Activated B cell treated with CpG ODN at 0.5 μM for 24 hours (primary cell): Measurements from ENCODE around the gene EEIG2. TPM values are rescaled to one million over a fixed set of nuclear protein-coding genes. Genes with fewer than 3 reads are reported as not detected.

Source experiments
- ATAC-seq: fragments of 200-7000 bp; cut with Tn5 transposase; one replicate; pipeline ENCODE4 v1.10.0; 2021; ENCODE audit warnings: low read depth, mild to moderate bottlenecking, moderate library complexity
- CTCF ChIA-PET: fragments of 350-600 bp; sonication (Branson Sonifier 250); formaldehyde crosslinking; loops from one replicate; lab custom pipeline; 2021; ENCODE audit warnings: antibody characterized with exemption; lab: Charles Lee
- POLR2A ChIA-PET: fragments of 350-600 bp; sonication (Branson Sonifier 250); formaldehyde crosslinking; loops from one replicate; lab custom pipeline; 2021; ENCODE audit warnings: antibody characterized with exemption; lab: Charles Lee
- DNase-seq: peaks from one replicate; pipeline ENCODE4 v3.0.0; 2022
- H3K27ac Mint-ChIP-seq: one replicate; pipeline ENCODE4 v1.8.0; 2020; ENCODE audit warnings: mixed read lengths
- H3K27me3 Mint-ChIP-seq: one replicate; pipeline ENCODE4 v1.8.0; 2021; ENCODE audit warnings: mixed read lengths
- H3K36me3 Mint-ChIP-seq: one replicate; pipeline ENCODE4 v1.8.0; 2021; ENCODE audit warnings: low read depth, mixed read lengths
- H3K4me1 Mint-ChIP-seq: one replicate; pipeline ENCODE4 v1.8.0; 2021; ENCODE audit warnings: mixed read lengths
- H3K4me3 Mint-ChIP-seq: one replicate; pipeline ENCODE4 v1.8.0; 2020; ENCODE audit warnings: mild to moderate bottlenecking, mixed read lengths
- H3K9me3 Mint-ChIP-seq: one replicate; pipeline ENCODE4 v1.8.0; 2020; ENCODE audit warnings: mixed read lengths
- CTCF ChIP-seq: fragments of 200-600 bp; IDR thresholded peaks from one replicate; pipeline ENCODE4 v1.8.0; 2022; ENCODE audit warnings: antibody characterized with exemption, mild to moderate bottlenecking
- intact Hi-C: fragments of 100-400 bp; cut with micrococcal nuclease; formaldehyde crosslinking; loops from one replicate; pipeline ENCODE4 v1.15.1; 2024
- total RNA-seq: library from RNA; stranded (reverse); gene quantifications from 2 replicates; pipeline ENCODE4 v1.2.3, GENCODE V29; 2022

Gene EEIG2
- total RNA-seq, 1 donor from 2014 or later: 7.0 TPM

- POLR2A ChIA-PET: no interaction called here
- peaks cover 9% of the 10 kb centered on the region for H3K9me3 Mint-ChIP-seq
- ATAC-seq (no peak), DNase-seq (no peak)
- TF ChIP-seq CTCF: no peak
- peak overlapping the region; percentile 62 for H3K27ac Mint-ChIP-seq
- peaks cover 29% of the 10 kb centered on the region for H3K4me1 Mint-ChIP-seq
- CTCF ChIA-PET: no interaction called here
- intact Hi-C loops: no loop called here
- H3K36me3 Mint-ChIP-seq: peaks cover 11% of the 10 kb centered on the region
- no peak overlapping the region for H3K4me3 Mint-ChIP-seq
- no peaks in the 10 kb centered on the region for H3K27me3 Mint-ChIP-seq
These were observed 24.0 kb downstream of the EEIG2 start for GRCh38 chr1:108583757-108584427.

- ChIA-PET POLR2A (no interaction called here), CTCF (interaction anchor here (1.5 kb wide), 1 partner anchor 15 kb away, joined by 3 read pairs; no protein-coding TSS in a partner anchor)
- Mint-ChIP-seq H3K27me3 (no peaks in the 10 kb centered on the region), H3K27ac (peak overlapping the region; percentile 33), H3K4me3 (no peak overlapping the region), H3K9me3 (peaks cover 9% of the 10 kb centered on the region), H3K4me1 (peaks cover 34% of the 10 kb centered on the region), H3K36me3 (peaks cover 11% of the 10 kb centered on the region)
- DNase-seq: no peak
- TF ChIP-seq CTCF: no peak
- intact Hi-C loops: no loop called here
- ATAC-seq: no peak
These were observed 24.5 kb downstream of the EEIG2 start for GRCh38 chr1:108584428-108584856.

GRCh38 chr1:108585313-108585712, 25.4 kb downstream of the EEIG2 start:
- Mint-ChIP-seq H3K27ac (no peak overlapping the region), H3K27me3 (no peaks in the 10 kb centered on the region), H3K4me1 (peaks cover 35% of the 10 kb centered on the region), H3K4me3 (no peak overlapping the region), H3K36me3 (peaks cover 7% of the 10 kb centered on the region), H3K9me3 (peaks cover 6% of the 10 kb centered on the region)
- CTCF ChIA-PET: interaction anchor here (1.5 kb wide), 1 partner anchor 16 kb away, joined by 3 read pairs; no protein-coding TSS in a partner anchor
- POLR2A ChIA-PET: interaction anchor here (0.6 kb wide), 1 partner anchor 58 kb away, joined by 3 read pairs; no protein-coding TSS in a partner anchor
- no peak for TF ChIP-seq CTCF
- intact Hi-C loops: no loop called here
- no peak for ATAC-seq
- no peak for DNase-seq

GRCh38 chr1:108590441-108590840, 30.5 kb downstream of the EEIG2 start:
- no peak for TF ChIP-seq CTCF
- intact Hi-C loops: no loop called here
- no peak overlapping the region for H3K27ac Mint-ChIP-seq
- H3K4me1 Mint-ChIP-seq: peaks cover 33% of the 10 kb centered on the region
- POLR2A ChIA-PET: no interaction called here
- H3K4me3 Mint-ChIP-seq: no peak overlapping the region
- no peaks in the 10 kb centered on the region for H3K27me3 Mint-ChIP-seq
- no peaks in the 10 kb centered on the region for H3K36me3 Mint-ChIP-seq
- ATAC-seq (no peak), DNase-seq (no peak)
- CTCF ChIA-PET: no interaction called here
- H3K9me3 Mint-ChIP-seq: peaks cover 2% of the 10 kb centered on the region

- DNase-seq: no peak
- ChIA-PET POLR2A (no interaction called here), CTCF (interaction anchor here (0.7 kb wide), 1 partner anchor 1131 kb away, joined by 3 read pairs; no protein-coding TSS in a partner anchor)
- Mint-ChIP-seq H3K36me3 (no peaks in the 10 kb centered on the region), H3K4me1 (peaks cover 31% of the 10 kb centered on the region), H3K27me3 (no peaks in the 10 kb centered on the region), H3K27ac (no peak overlapping the region), H3K4me3 (no peak overlapping the region), H3K9me3 (peaks cover 2% of the 10 kb centered on the region)
- ATAC-seq: peak; percentile 56
- TF ChIP-seq CTCF: no peak
- intact Hi-C loops: no loop called here
These were observed 31.1 kb downstream of the EEIG2 start for GRCh38 chr1:108590957-108591356.
